ENCODE measurements around the gene RTL5. TPM values are rescaled to one million over a fixed set of nuclear protein-coding genes. Genes with fewer than 3 reads are reported as not detected.

Gene RTL5
- total RNA-seq, 1 donor from 2014 or later: 17.1 TPM

DNA sequence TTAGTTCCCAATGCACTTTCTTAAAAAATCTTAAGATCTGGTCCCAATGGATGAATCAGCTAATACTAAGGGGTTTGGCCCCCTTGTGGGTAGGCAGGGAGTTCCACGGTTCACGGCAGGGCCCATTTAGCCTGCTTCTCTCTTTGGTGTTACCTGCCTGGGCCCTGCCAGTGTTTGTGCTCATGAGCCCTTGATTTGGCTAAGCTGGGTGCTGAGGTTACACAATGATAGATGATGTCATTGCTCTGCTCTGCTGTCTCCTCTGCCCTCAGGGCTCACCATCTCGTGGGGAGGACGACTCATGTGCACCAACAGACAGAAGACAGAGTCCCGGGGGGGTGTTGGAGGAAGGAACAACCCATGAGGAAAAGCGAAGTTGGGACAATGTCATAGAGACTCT, 24.4 kb downstream of the RTL5 start:
- no peak for DNase-seq (ENCODE audit: low spot score in 2 of 2)
- Histone ChIP-seq H3K4me3 (no peak overlapping the region), H3K36me3 (no peaks in the 10 kb centered on the region), H3K9me3 (no peaks in the 10 kb centered on the region), H3K4me1 (no peaks in the 10 kb centered on the region), H3K27me3 (no peaks in the 10 kb centered on the region), H3K27ac (no peak overlapping the region)
- intact Hi-C loops (cut with DNase I): no loop called here
- TF ChIP-seq CTCF (IDR thresholded peaks at IDR 0.05): no peak

DNA sequence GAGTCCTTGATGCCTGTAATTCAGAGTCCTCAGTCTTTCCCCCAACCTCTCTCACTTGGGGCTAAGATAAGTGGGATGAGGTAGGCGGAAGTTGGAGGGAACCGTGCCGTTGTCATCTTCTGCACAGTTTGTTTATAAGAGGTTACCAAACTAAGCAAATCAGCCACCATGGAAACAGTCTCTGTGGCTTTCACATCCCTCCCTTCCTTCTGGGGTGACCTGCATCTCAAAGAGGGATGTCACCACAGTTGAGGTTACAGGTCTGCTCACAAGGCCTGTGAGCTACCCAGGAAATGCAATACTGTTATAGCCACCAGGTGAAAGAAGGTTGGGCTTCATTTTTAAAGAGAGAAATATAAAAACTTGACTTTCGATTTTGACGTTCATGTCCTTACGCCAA, 26.3 kb downstream of the RTL5 start:
- no peak for DNase-seq (ENCODE audit: low spot score in 2 of 2)
- Histone ChIP-seq H3K27me3 (no peaks in the 10 kb centered on the region), H3K27ac (no peak overlapping the region), H3K4me1 (no peaks in the 10 kb centered on the region), H3K4me3 (no peak overlapping the region), H3K36me3 (no peaks in the 10 kb centered on the region), H3K9me3 (no peaks in the 10 kb centered on the region)
- intact Hi-C loops (cut with DNase I): no loop called here
- no peak for TF ChIP-seq CTCF (IDR thresholded peaks at IDR 0.05)

- no peak for TF ChIP-seq CTCF (IDR thresholded peaks at IDR 0.05)
- Histone ChIP-seq H3K27me3 (no peaks in the 10 kb centered on the region), H3K9me3 (no peaks in the 10 kb centered on the region), H3K4me3 (no peak overlapping the region), H3K27ac (no peak overlapping the region), H3K36me3 (no peaks in the 10 kb centered on the region), H3K4me1 (no peaks in the 10 kb centered on the region)
- no peak for DNase-seq (ENCODE audit: low spot score in 2 of 2)
- intact Hi-C loops (cut with DNase I): no loop called here
These were observed 29.0 kb downstream of the RTL5 start for GRCh38 chrX:72102760-72103159.

DNA sequence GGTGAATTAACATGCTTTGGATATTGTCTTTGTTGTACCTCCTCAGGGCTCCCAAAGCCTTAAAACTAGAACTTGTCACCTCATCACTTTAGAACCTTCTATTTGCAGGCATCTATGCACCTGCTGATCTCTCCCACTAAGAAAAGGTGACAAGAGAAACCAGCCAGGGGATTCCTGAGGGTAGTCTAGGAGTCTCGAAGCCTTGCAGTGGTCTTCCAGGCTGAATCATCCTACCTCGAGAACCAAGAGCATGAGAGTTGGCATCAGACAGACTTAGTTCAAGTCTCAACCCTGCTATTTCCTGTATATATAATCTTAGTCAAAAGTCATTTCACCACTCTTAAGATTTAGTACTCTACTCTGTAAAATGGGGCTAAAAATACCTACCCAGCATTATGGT, 29.6 kb downstream of the RTL5 start:
- Histone ChIP-seq H3K4me3 (no peak overlapping the region), H3K4me1 (no peaks in the 10 kb centered on the region), H3K27ac (no peak overlapping the region), H3K27me3 (no peaks in the 10 kb centered on the region), H3K36me3 (no peaks in the 10 kb centered on the region), H3K9me3 (no peaks in the 10 kb centered on the region)
- no peak for TF ChIP-seq CTCF (IDR thresholded peaks at IDR 0.05)
- no peak for DNase-seq (ENCODE audit: low spot score in 2 of 2)
- intact Hi-C loops (cut with DNase I): no loop called here

GRCh38 chrX:72101597-72102037, 30.1 kb downstream of the RTL5 start:
- no peak for DNase-seq (ENCODE audit: low spot score in 2 of 2)
- no peaks in the 10 kb centered on the region for H3K4me1 ChIP-seq
- no peak overlapping the region for H3K4me3 ChIP-seq
- no peaks in the 10 kb centered on the region for H3K36me3 ChIP-seq
- no peak for TF ChIP-seq CTCF (IDR thresholded peaks at IDR 0.05)
- H3K27ac ChIP-seq: no peak overlapping the region
- no peaks in the 10 kb centered on the region for H3K27me3 ChIP-seq
- intact Hi-C loops (cut with DNase I): no loop called here
- no peaks in the 10 kb centered on the region for H3K9me3 ChIP-seq

- Histone ChIP-seq H3K4me1 (no peaks in the 10 kb centered on the region), H3K36me3 (no peaks in the 10 kb centered on the region), H3K27me3 (no peaks in the 10 kb centered on the region), H3K27ac (no peak overlapping the region), H3K9me3 (no peaks in the 10 kb centered on the region), H3K4me3 (no peak overlapping the region)
- DNase-seq (ENCODE audit: low spot score in 2 of 2): no peak
- no peak for TF ChIP-seq CTCF (IDR thresholded peaks at IDR 0.05)
- intact Hi-C loops (cut with DNase I): no loop called here
These were observed 30.8 kb downstream of the RTL5 start for GRCh38 chrX:72100824-72101351.
